ENCODE results near the gene KLHL41. TPM values are rescaled to one million over a fixed set of nuclear protein-coding genes. Genes with fewer than 3 reads are reported as not detected.

KLHL41 gene
- total RNA-seq (ENCODE audit: unreplicated experiment) = not detected
- long read RNA-seq = 0 reads

GRCh38 chr2:169509298-169509885 lies at the start of gene KLHL41:
Gene KLHL41 (plus strand): TSS chr2:169509702. CDS start chr2:169509779, 77 bp downstream.
- Mint-ChIP-seq H3K36me3 (ENCODE audit: unreplicated experiment) (peaks cover 3% of the 10 kb centered on the region), H3K9me3 (ENCODE audit: unreplicated experiment) (peaks cover 1% of the 10 kb centered on the region), H3K4me3 (ENCODE audit: unreplicated experiment) (no peak within 1 kb of the TSS), H3K4me1 (ENCODE audit: low read depth, unreplicated experiment) (peaks cover 2% of the 10 kb centered on the region), H3K27me3 (ENCODE audit: unreplicated experiment) (no peaks in the 10 kb centered on the region), H3K27ac (ENCODE audit: unreplicated experiment) (no peak within 1 kb of the TSS)
- no peak for TF ChIP-seq CTCF (IDR thresholded peaks at IDR 0.05; ENCODE audit: partially characterized antibody, unreplicated experiment)
- DNase-seq = no peak

GRCh38 chr2:169461143-169461542 lies 48.4 kb upstream of the KLHL41 start:
- H3K9me3 Mint-ChIP-seq (ENCODE audit: unreplicated experiment) = peaks cover 2% of the 10 kb centered on the region
- no peak overlapping the region for H3K4me3 Mint-ChIP-seq (ENCODE audit: unreplicated experiment)
- no peaks in the 10 kb centered on the region for H3K4me1 Mint-ChIP-seq (ENCODE audit: low read depth, unreplicated experiment)
- no peak for DNase-seq
- no peaks in the 10 kb centered on the region for H3K36me3 Mint-ChIP-seq (ENCODE audit: unreplicated experiment)
- H3K27ac Mint-ChIP-seq (ENCODE audit: unreplicated experiment) = no peak overlapping the region
- H3K27me3 Mint-ChIP-seq (ENCODE audit: unreplicated experiment) = peaks cover 2% of the 10 kb centered on the region
- TF ChIP-seq CTCF (IDR thresholded peaks at IDR 0.05; ENCODE audit: partially characterized antibody, unreplicated experiment) = no peak

- no peak for TF ChIP-seq CTCF (IDR thresholded peaks at IDR 0.05; ENCODE audit: partially characterized antibody, unreplicated experiment)
- no peak for DNase-seq
These were observed 46.4 kb upstream of the KLHL41 start for GRCh38 chr2:169462896-169463695.

GRCh38 chr2:169464466-169464865 lies 45.0 kb upstream of the KLHL41 start:
- no peak for DNase-seq
- no peaks in the 10 kb centered on the region for H3K36me3 Mint-ChIP-seq (ENCODE audit: unreplicated experiment)
- H3K9me3 Mint-ChIP-seq (ENCODE audit: unreplicated experiment) = no peaks in the 10 kb centered on the region
- H3K27me3 Mint-ChIP-seq (ENCODE audit: unreplicated experiment) = peaks cover 2% of the 10 kb centered on the region
- no peaks in the 10 kb centered on the region for H3K4me1 Mint-ChIP-seq (ENCODE audit: low read depth, unreplicated experiment)
- H3K4me3 Mint-ChIP-seq (ENCODE audit: unreplicated experiment) = no peak overlapping the region
- no peak overlapping the region for H3K27ac Mint-ChIP-seq (ENCODE audit: unreplicated experiment)
- no peak for TF ChIP-seq CTCF (IDR thresholded peaks at IDR 0.05; ENCODE audit: partially characterized antibody, unreplicated experiment)

More at GRCh38 chr2:169462896-169463695, 46.4 kb upstream of the KLHL41 start:
- H3K27ac Mint-ChIP-seq (ENCODE audit: unreplicated experiment) = no peak overlapping the region
- no peaks in the 10 kb centered on the region for H3K36me3 Mint-ChIP-seq (ENCODE audit: unreplicated experiment)
- no peaks in the 10 kb centered on the region for H3K9me3 Mint-ChIP-seq (ENCODE audit: unreplicated experiment)
- no peaks in the 10 kb centered on the region for H3K4me1 Mint-ChIP-seq (ENCODE audit: low read depth, unreplicated experiment)
- peaks cover 2% of the 10 kb centered on the region for H3K27me3 Mint-ChIP-seq (ENCODE audit: unreplicated experiment)
- H3K4me3 Mint-ChIP-seq (ENCODE audit: unreplicated experiment) = no peak overlapping the region

GRCh38 chr2:169464882-169465281 lies 44.6 kb upstream of the KLHL41 start:
- Mint-ChIP-seq H3K27ac (ENCODE audit: unreplicated experiment) (no peak overlapping the region), H3K27me3 (ENCODE audit: unreplicated experiment) (peaks cover 2% of the 10 kb centered on the region), H3K9me3 (ENCODE audit: unreplicated experiment) (no peaks in the 10 kb centered on the region), H3K36me3 (ENCODE audit: unreplicated experiment) (no peaks in the 10 kb centered on the region), H3K4me1 (ENCODE audit: low read depth, unreplicated experiment) (no peaks in the 10 kb centered on the region), H3K4me3 (ENCODE audit: unreplicated experiment) (no peak overlapping the region)
- no peak for TF ChIP-seq CTCF (IDR thresholded peaks at IDR 0.05; ENCODE audit: partially characterized antibody, unreplicated experiment)
- DNase-seq = no peak
